ENCODE measurements around the gene ATXN1. TPM values are rescaled to one million over a fixed set of nuclear protein-coding genes. Genes with fewer than 3 reads are reported as not detected.

The ATXN1 gene
- total RNA-seq, 4 donors from 2014 or later = 21.0 to 102 (median 51.1) TPM

GRCh38 chr6:16568128-16568527 is 193.1 kb downstream of the ATXN1 start:
- no peaks in the 10 kb centered on the region for H3K9me3 ChIP-seq
- H3K4me1 ChIP-seq = no peaks in the 10 kb centered on the region
- intact Hi-C loops (cut with DNase I; ENCODE audit: low total_unique reads) = no loop called here

GRCh38 chr6:16567071-16567470 is 194.2 kb downstream of the ATXN1 start:
- H3K27me3 ChIP-seq = no peaks in the 10 kb centered on the region
- intact Hi-C loops (cut with DNase I; ENCODE audit: low total_unique reads) = no loop called here
- no peak overlapping the region for H3K4me3 ChIP-seq
- TF ChIP-seq CTCF (IDR thresholded peaks at IDR 0.05) = no peak
- TF ChIP-seq POLR2A (IDR thresholded peaks at IDR 0.05) = no peak
- no peak for DNase-seq
- no peaks in the 10 kb centered on the region for H3K36me3 ChIP-seq
- H3K4me1 ChIP-seq = no peaks in the 10 kb centered on the region
- H3K9me3 ChIP-seq = no peaks in the 10 kb centered on the region
- H3K27ac ChIP-seq = no peak overlapping the region

More at GRCh38 chr6:16568128-16568527, 193.1 kb downstream of the ATXN1 start:
- H3K4me3 ChIP-seq = no peak overlapping the region
- H3K27ac ChIP-seq = no peak overlapping the region
- TF ChIP-seq CTCF (IDR thresholded peaks at IDR 0.05) (no peak), POLR2A (IDR thresholded peaks at IDR 0.05) (no peak)
- DNase-seq = no peak
- H3K36me3 ChIP-seq = no peaks in the 10 kb centered on the region
- H3K27me3 ChIP-seq = no peaks in the 10 kb centered on the region

GRCh38 chr6:16564436-16564835 is 196.8 kb downstream of the ATXN1 start:
- intact Hi-C loops (cut with DNase I; ENCODE audit: low total_unique reads) = no loop called here
- H3K27ac ChIP-seq = no peak overlapping the region
- H3K27me3 ChIP-seq = no peaks in the 10 kb centered on the region
- TF ChIP-seq POLR2A (IDR thresholded peaks at IDR 0.05) (no peak), CTCF (IDR thresholded peaks at IDR 0.05) (no peak)
- H3K4me3 ChIP-seq = no peak overlapping the region
- H3K9me3 ChIP-seq = no peaks in the 10 kb centered on the region
- no peak for DNase-seq
- H3K36me3 ChIP-seq = no peaks in the 10 kb centered on the region
- H3K4me1 ChIP-seq = no peaks in the 10 kb centered on the region

GRCh38 chr6:16563628-16564240 is 197.5 kb downstream of the ATXN1 start:
- no peak for DNase-seq
- intact Hi-C loops (cut with DNase I; ENCODE audit: low total_unique reads) = no loop called here
- no peak overlapping the region for H3K27ac ChIP-seq
- no peaks in the 10 kb centered on the region for H3K36me3 ChIP-seq
- TF ChIP-seq CTCF (IDR thresholded peaks at IDR 0.05) (no peak), POLR2A (IDR thresholded peaks at IDR 0.05) (no peak)
- H3K27me3 ChIP-seq = no peaks in the 10 kb centered on the region
- H3K9me3 ChIP-seq = no peaks in the 10 kb centered on the region
- H3K4me1 ChIP-seq = no peaks in the 10 kb centered on the region
- no peak overlapping the region for H3K4me3 ChIP-seq

GRCh38 chr6:16562498-16562897 is 198.8 kb downstream of the ATXN1 start:
- no peaks in the 10 kb centered on the region for H3K4me1 ChIP-seq
- no peak for DNase-seq
- no peak overlapping the region for H3K27ac ChIP-seq
- H3K36me3 ChIP-seq = no peaks in the 10 kb centered on the region
- H3K4me3 ChIP-seq = no peak overlapping the region
- TF ChIP-seq CTCF (IDR thresholded peaks at IDR 0.05) = no peak
- no peak for TF ChIP-seq POLR2A (IDR thresholded peaks at IDR 0.05)
- H3K27me3 ChIP-seq = no peaks in the 10 kb centered on the region
- intact Hi-C loops (cut with DNase I; ENCODE audit: low total_unique reads) = no loop called here
- no peaks in the 10 kb centered on the region for H3K9me3 ChIP-seq
